ENCODE measurements around the gene TMEM14A. TPM values are rescaled to one million over a fixed set of nuclear protein-coding genes. Genes with fewer than 3 reads are reported as not detected.
A peak's percentile ranks its signal among the peaks of the same experiment; 100 is the strongest.

TMEM14A gene
- total RNA-seq, 1 donor from 2014 or later: 21.2 TPM

DNA sequence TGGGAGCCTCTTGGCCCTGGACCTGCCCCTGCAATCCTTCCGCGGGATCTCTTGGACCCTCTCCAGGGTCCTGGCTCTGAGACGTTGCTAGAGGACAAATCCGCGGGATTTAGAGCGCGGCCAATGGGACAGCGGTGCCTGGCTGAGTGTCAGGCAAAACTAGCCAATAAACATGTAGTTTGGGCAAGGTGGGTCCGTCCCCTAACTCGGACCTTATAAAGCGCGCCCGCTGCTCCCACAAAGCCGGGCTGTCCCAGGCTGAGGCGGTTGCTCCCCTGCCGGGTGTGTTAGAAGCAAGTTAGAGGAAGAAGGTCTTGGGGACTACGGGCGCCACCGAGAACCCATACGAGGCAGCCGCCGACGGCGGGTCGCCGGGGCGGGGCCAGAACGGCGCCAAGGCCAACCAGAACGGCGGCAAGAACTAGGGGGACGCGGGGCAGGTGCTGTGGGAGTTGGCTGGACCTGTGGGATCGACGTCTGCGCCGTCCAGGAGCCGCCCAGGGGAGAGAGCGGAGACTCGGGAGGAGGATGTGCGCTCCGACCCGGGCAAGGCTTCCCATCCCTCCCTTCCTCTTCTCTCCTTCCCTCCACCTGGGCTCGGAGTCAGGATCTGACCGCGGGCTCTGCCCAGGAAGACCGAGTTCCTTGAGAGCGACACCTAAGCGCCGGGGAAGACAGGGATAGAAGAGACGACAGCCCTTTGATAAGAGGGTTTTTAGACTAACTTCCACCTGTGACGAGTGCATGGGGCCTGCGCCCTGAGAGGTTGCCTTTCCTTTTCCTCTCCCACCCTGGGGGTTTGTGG lies 6.5 kb upstream of the TMEM14A start:
- H3K9me3 Mint-ChIP-seq: no peaks in the 10 kb centered on the region
- H3K36me3 Mint-ChIP-seq: peaks cover 3% of the 10 kb centered on the region
- no peak overlapping the region for H3K4me3 Mint-ChIP-seq
- H3K4me1 Mint-ChIP-seq: peaks cover 3% of the 10 kb centered on the region
- no peak overlapping the region for H3K27ac Mint-ChIP-seq
- peak; percentile 63 to 86 for DNase-seq (ENCODE audit: low spot score in 2 of 2, unreplicated experiment in 2 of 2)
- TF ChIP-seq, protein P1, sequence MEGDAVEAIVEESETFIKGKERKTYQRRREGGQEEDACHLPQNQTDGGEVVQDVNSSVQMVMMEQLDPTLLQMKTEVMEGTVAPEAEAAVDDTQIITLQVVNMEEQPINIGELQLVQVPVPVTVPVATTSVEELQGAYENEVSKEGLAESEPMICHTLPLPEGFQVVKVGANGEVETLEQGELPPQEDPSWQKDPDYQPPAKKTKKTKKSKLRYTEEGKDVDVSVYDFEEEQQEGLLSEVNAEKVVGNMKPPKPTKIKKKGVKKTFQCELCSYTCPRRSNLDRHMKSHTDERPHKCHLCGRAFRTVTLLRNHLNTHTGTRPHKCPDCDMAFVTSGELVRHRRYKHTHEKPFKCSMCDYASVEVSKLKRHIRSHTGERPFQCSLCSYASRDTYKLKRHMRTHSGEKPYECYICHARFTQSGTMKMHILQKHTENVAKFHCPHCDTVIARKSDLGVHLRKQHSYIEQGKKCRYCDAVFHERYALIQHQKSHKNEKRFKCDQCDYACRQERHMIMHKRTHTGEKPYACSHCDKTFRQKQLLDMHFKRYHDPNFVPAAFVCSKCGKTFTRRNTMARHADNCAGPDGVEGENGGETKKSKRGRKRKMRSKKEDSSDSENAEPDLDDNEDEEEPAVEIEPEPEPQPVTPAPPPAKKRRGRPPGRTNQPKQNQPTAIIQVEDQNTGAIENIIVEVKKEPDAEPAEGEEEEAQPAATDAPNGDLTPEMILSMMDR (IDR thresholded peaks at IDR 0.05; ENCODE audit: unreplicated experiment): no peak
- no peaks in the 10 kb centered on the region for H3K27me3 Mint-ChIP-seq (ENCODE audit: low read depth)

DNA sequence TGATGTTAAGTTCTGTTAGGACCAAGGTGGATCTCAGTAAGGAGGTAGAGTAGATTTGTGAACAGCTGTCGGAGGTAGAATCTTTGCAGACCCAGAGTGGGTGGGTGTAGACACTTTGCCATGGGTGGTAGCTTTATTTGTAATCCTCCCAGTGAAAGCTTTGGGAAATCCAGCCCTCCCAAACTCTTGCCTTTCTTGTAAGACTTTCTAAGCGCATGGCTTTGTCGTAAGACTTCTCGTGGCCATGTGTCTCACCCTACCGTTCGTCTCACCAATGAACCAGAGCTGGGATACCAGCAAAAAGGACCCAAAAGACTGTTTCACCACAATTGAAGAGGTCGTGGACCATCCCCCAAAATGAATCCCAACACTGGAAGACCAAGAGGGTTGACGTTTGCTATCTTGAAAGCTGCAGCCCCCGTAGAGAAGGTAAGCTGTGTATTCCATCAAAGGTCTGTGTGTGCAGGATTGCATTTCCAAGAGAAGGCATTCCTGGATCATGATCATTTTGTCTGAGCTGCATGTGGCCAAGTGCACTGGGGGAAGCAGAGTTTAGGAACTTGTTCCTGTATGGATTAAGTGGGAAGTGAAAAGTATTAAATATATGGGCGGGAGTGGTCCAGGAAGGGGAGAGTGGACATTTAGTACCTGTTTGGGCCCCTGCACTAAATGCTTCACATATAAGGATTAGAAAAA lies 5.8 kb upstream of the TMEM14A start:
- H3K36me3 Mint-ChIP-seq: peaks cover 3% of the 10 kb centered on the region
- TF ChIP-seq, protein P1 (IDR thresholded peaks at IDR 0.05; ENCODE audit: unreplicated experiment): no peak
- no peak overlapping the region for H3K4me3 Mint-ChIP-seq
- no peaks in the 10 kb centered on the region for H3K9me3 Mint-ChIP-seq
- H3K27ac Mint-ChIP-seq: no peak overlapping the region
- H3K27me3 Mint-ChIP-seq (ENCODE audit: low read depth): no peaks in the 10 kb centered on the region
- DNase-seq (ENCODE audit: low spot score in 2 of 2, unreplicated experiment in 2 of 2): no peak
- H3K4me1 Mint-ChIP-seq: peaks cover 4% of the 10 kb centered on the region

DNA sequence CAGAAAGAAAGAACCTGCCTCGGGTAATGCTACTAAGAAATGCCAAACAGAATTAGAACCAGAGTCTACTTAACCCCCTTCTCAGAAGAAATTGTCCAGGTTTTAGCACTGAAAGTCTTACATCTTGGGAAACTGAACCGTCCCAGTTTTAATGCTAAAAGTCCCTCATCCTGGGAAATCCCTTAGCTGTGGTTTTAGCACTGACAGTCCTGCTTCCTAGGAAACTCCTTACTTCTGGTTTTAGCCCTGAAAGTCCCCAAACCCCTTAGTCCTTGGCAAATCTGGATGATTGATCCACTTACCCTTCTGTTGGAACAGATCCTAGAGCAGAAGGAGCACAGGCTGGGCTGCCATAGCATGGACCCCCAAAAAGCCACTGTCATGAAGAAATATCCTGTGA lies 4.8 kb upstream of the TMEM14A start:
- TF ChIP-seq, protein P1 (IDR thresholded peaks at IDR 0.05; ENCODE audit: unreplicated experiment): no peak
- H3K36me3 Mint-ChIP-seq: peaks cover 3% of the 10 kb centered on the region

DNA sequence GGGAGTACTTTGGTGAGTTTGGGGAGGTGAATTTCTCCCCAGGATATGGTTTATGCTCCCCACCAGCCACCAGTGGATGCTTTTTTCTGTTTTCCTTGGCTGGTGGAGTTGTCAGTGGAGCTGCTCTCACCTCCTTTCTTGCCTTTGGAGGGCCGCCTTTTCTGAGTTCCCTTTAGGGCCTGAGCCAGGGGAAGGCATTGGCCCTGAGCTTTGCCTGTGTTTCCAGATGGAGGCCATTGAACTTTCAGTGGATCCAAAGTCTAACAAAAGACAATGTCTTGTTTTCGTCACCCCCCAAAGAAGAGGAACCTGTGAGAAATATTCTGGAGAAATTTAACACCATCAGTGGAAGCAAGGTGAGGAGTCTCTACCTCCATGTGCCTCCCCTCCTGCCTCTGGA lies 4.4 kb upstream of the TMEM14A start:
- TF ChIP-seq, protein P1 (IDR thresholded peaks at IDR 0.05; ENCODE audit: unreplicated experiment): no peak
- Mint-ChIP-seq H3K4me1 (peaks cover 10% of the 10 kb centered on the region), H3K4me3 (no peak overlapping the region), H3K27me3 (ENCODE audit: low read depth) (no peaks in the 10 kb centered on the region), H3K36me3 (peaks cover 3% of the 10 kb centered on the region), H3K27ac (no peak overlapping the region), H3K9me3 (no peaks in the 10 kb centered on the region)
- no peak for DNase-seq (ENCODE audit: low spot score in 2 of 2, unreplicated experiment in 2 of 2)

More for the DNA sequence above, 4.8 kb upstream of the TMEM14A start:
- Mint-ChIP-seq H3K4me3 (no peak overlapping the region), H3K4me1 (peaks cover 6% of the 10 kb centered on the region), H3K27me3 (ENCODE audit: low read depth) (no peaks in the 10 kb centered on the region), H3K9me3 (no peaks in the 10 kb centered on the region), H3K27ac (no peak overlapping the region)
- DNase-seq (ENCODE audit: low spot score in 2 of 2, unreplicated experiment in 2 of 2): no peak

DNA sequence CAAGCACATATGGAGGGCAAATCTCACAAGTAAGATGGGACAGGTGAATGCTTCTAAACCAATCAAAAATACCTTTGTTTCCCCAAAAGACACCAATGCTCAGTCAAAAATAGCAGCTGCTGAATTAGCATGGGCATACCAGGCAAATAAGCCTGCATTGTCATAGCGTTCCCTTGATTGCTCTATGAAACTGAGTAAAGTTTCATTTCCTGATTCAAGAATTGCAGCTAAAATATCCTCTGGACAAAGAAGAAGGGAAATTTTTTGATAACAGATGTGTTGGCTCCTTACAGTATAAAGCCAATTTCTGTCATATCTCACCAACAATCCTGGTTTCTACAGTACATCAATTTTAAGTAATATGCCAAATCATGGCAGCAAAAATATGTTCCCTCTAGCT lies 3.3 kb upstream of the TMEM14A start:
- Mint-ChIP-seq H3K27me3 (ENCODE audit: low read depth) (no peaks in the 10 kb centered on the region), H3K4me1 (peaks cover 18% of the 10 kb centered on the region), H3K4me3 (no peak overlapping the region), H3K36me3 (peaks cover 3% of the 10 kb centered on the region), H3K27ac (no peak overlapping the region), H3K9me3 (no peaks in the 10 kb centered on the region)
- TF ChIP-seq, protein P1 (IDR thresholded peaks at IDR 0.05; ENCODE audit: unreplicated experiment): no peak
- no peak for DNase-seq (ENCODE audit: low spot score in 2 of 2, unreplicated experiment in 2 of 2)
